WTC11 (cell line): ENCODE data around the gene IL11RA. TPM values are rescaled to one million over a fixed set of nuclear protein-coding genes. Genes with fewer than 3 reads are reported as not detected.
A peak's percentile ranks its signal among the peaks of the same experiment; 100 is the strongest.

Experiments
- ATAC-seq: fragments of 200-7000 bp; cut with Tn5 transposase; 2 replicates; pipeline ENCODE4 v1.10.0; 2021; ENCODE audit warnings: mild to moderate bottlenecking, moderate library complexity
- CTCF ChIA-PET: fragments of 300-600 bp; sonication (Branson Sonifier 250); formaldehyde crosslinking; loops from one replicate; lab custom pipeline; 2021; ENCODE audit warnings: antibody characterized with exemption; lab: Charles Lee
- POLR2A ChIA-PET: fragments of 350-600 bp; sonication (Branson Sonifier 250); formaldehyde crosslinking; loops from one replicate; lab custom pipeline; 2021; ENCODE audit warnings: antibody characterized with exemption; lab: Charles Lee
- DNase-seq: peaks from one replicate; pipeline ENCODE4 v3.0.0; 2021; ENCODE audit warnings: low spot score
- H3K27ac Mint-ChIP-seq: 2 replicates; pipeline ENCODE4 v1.8.0; 2021; ENCODE audit warnings: mixed read lengths
- H3K27me3 Mint-ChIP-seq: 2 replicates; pipeline ENCODE4 v1.8.0; 2021; ENCODE audit warnings: low read depth, mild to moderate bottlenecking, moderate library complexity, mixed read lengths
- H3K36me3 Mint-ChIP-seq: 2 replicates; pipeline ENCODE4 v1.8.0; 2021; ENCODE audit warnings: mixed read lengths
- H3K4me1 Mint-ChIP-seq: 2 replicates; pipeline ENCODE4 v1.8.0; 2022; ENCODE audit warnings: mixed read lengths
- H3K4me3 Mint-ChIP-seq: 2 replicates; pipeline ENCODE4 v1.8.0; 2021; ENCODE audit warnings: mild to moderate bottlenecking, moderate library complexity, mixed read lengths
- H3K9me3 Mint-ChIP-seq: 2 replicates; pipeline ENCODE4 v1.8.0; 2021; ENCODE audit warnings: mixed read lengths
- ARID4B ChIP-seq: sonication (generic); formaldehyde crosslinking; IDR thresholded peaks from 2 replicates; pipeline ENCODE4 v1.8.0; 2023; ENCODE audit warnings: missing genetic modification reagents, mild to moderate bottlenecking, borderline replicate concordance
- ATF3 ChIP-seq: sonication (generic); formaldehyde crosslinking; conservative IDR thresholded peaks from 2 replicates; pipeline ENCODE4 v1.8.1; 2022; ENCODE audit warnings: mild to moderate bottlenecking, missing genetic modification reagents
- EMX1 ChIP-seq: fragments of 250-450 bp; sonication (Bioruptor Pico); IDR thresholded peaks from 2 replicates; pipeline ENCODE4 v1.8.0; 2021; ENCODE audit warnings: mild to moderate bottlenecking
- FOXK1 ChIP-seq: sonication (generic); formaldehyde crosslinking; IDR thresholded peaks from 2 replicates; pipeline ENCODE4 v1.8.0; 2022; ENCODE audit warnings: mild to moderate bottlenecking, moderate library complexity, missing genetic modification reagents
- JAZF1 ChIP-seq: fragments of 250-450 bp; sonication (Bioruptor Pico); IDR thresholded peaks from 2 replicates; pipeline ENCODE4 v1.9.0; 2021; ENCODE audit warnings: moderate library complexity, mild to moderate bottlenecking, inconsistent platforms
- NR2C2 ChIP-seq: sonication (generic); formaldehyde crosslinking; IDR thresholded peaks from 2 replicates; pipeline ENCODE4 v1.8.0; 2022; ENCODE audit warnings: mild to moderate bottlenecking, missing genetic modification reagents
- SP1 ChIP-seq: sonication (generic); formaldehyde crosslinking; conservative IDR thresholded peaks from 2 replicates; pipeline ENCODE4 v1.8.1; 2022; ENCODE audit warnings: missing genetic modification reagents
- ZNF232 ChIP-seq: sonication (generic); formaldehyde crosslinking; IDR thresholded peaks from 2 replicates; pipeline ENCODE4 v1.8.0; 2022; ENCODE audit warnings: mild to moderate bottlenecking, missing genetic modification reagents
- ZNF281 ChIP-seq: sonication (generic); formaldehyde crosslinking; IDR thresholded peaks from 2 replicates; pipeline ENCODE4 v1.8.0; 2023; ENCODE audit warnings: mild to moderate bottlenecking, missing genetic modification reagents
- total RNA-seq: library from RNA; stranded (reverse); gene quantifications from 3 replicates; pipeline ENCODE4 v1.2.3, GENCODE V29; 2021
- TF ChIP-seq, protein P1 (sequence below): sonication (generic); formaldehyde crosslinking; IDR thresholded peaks from 2 replicates; pipeline ENCODE4 v1.8.1; 2022; ENCODE audit warnings: missing genetic modification reagents, borderline replicate concordance
- TF ChIP-seq, protein P2 (sequence below): sonication (generic); formaldehyde crosslinking; IDR thresholded peaks from 2 replicates; pipeline ENCODE4 v1.8.1; 2023; ENCODE audit warnings: mild to moderate bottlenecking, moderate library complexity, missing genetic modification reagents
- TF ChIP-seq, protein P3 (sequence below): fragments of 200-600 bp; IDR thresholded peaks from 2 replicates; pipeline ENCODE4 v1.8.0; 2022; ENCODE audit warnings: antibody characterized with exemption

Gene IL11RA
- total RNA-seq, 1 experiment from 2014 or later, result 8.6 TPM

GRCh38 chr9:34674440-34674839 lies 22.5 kb downstream of the IL11RA start:
- no peak for ATAC-seq
- H3K9me3 Mint-ChIP-seq, result peaks cover 9% of the 10 kb centered on the region
- CTCF ChIA-PET, result interaction anchor here (1.1 to 5.0 kb wide), 6 partner anchors 9 to 40 kb away, joined by 3 to 120 read pairs (median 4); partner anchors contain the start of gene CCL19
- no peak for DNase-seq
- TF ChIP-seq ATF3, result no peak
- TF ChIP-seq, protein P1, sequence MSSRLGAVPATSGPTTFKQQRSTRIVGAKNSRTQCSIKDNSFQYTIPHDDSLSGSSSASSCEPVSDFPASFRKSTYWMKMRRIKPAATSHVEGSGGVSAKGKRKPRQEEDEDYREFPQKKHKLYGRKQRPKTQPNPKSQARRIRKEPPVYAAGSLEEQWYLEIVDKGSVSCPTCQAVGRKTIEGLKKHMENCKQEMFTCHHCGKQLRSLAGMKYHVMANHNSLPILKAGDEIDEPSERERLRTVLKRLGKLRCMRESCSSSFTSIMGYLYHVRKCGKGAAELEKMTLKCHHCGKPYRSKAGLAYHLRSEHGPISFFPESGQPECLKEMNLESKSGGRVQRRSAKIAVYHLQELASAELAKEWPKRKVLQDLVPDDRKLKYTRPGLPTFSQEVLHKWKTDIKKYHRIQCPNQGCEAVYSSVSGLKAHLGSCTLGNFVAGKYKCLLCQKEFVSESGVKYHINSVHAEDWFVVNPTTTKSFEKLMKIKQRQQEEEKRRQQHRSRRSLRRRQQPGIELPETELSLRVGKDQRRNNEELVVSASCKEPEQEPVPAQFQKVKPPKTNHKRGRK (CRISPR knock-in tag), result no peak
- TF ChIP-seq JAZF1 (CRISPR knock-in tag), result no peak
- TF ChIP-seq FOXK1 (CRISPR knock-in tag), result no peak
- TF ChIP-seq EMX1 (CRISPR knock-in tag), result no peak
- no peak for TF ChIP-seq ARID4B (CRISPR knock-in tag)
- no peak for TF ChIP-seq NR2C2 (CRISPR knock-in tag)
- no peak for TF ChIP-seq ZNF232 (CRISPR knock-in tag)
- H3K27me3 Mint-ChIP-seq, result peaks cover 6% of the 10 kb centered on the region
- peaks cover 5% of the 10 kb centered on the region for H3K4me1 Mint-ChIP-seq
- POLR2A ChIA-PET, result interaction anchor here (1.1 kb wide), 1 partner anchor 9 kb away, joined by 3 read pairs; no protein-coding TSS in a partner anchor
- H3K36me3 Mint-ChIP-seq, result peaks cover 9% of the 10 kb centered on the region
- H3K4me3 Mint-ChIP-seq, result no peak overlapping the region
- no peak overlapping the region for H3K27ac Mint-ChIP-seq

GRCh38 chr9:34675048-34675714 lies 23.2 kb downstream of the IL11RA start:
- ChIA-PET POLR2A (interaction anchor here (1.0 to 1.5 kb wide), 3 partner anchors 10 to 97 kb away, joined by 3 read pairs; no protein-coding TSS in a partner anchor), CTCF (interaction anchor here (0.7 to 5.0 kb wide), 12 partner anchors 10 to 373 kb away, joined by 3 to 120 read pairs (median 4); partner anchors contain the start of genes CCL19, CCL27 and GALT)
- peaks cover 4% of the 10 kb centered on the region for H3K36me3 Mint-ChIP-seq
- ATAC-seq (peak; percentile 99), DNase-seq (peak; percentile 92)
- peaks cover 6% of the 10 kb centered on the region; the same call in 1 of the 2 replicates for H3K27me3 Mint-ChIP-seq
- H3K9me3 Mint-ChIP-seq, result peaks cover 5% of the 10 kb centered on the region; the same call in 1 of the 2 replicates
- no peak overlapping the region for H3K27ac Mint-ChIP-seq
- peaks cover 5% of the 10 kb centered on the region for H3K4me1 Mint-ChIP-seq
- no peak overlapping the region for H3K4me3 Mint-ChIP-seq
- TF ChIP-seq, protein P2, sequence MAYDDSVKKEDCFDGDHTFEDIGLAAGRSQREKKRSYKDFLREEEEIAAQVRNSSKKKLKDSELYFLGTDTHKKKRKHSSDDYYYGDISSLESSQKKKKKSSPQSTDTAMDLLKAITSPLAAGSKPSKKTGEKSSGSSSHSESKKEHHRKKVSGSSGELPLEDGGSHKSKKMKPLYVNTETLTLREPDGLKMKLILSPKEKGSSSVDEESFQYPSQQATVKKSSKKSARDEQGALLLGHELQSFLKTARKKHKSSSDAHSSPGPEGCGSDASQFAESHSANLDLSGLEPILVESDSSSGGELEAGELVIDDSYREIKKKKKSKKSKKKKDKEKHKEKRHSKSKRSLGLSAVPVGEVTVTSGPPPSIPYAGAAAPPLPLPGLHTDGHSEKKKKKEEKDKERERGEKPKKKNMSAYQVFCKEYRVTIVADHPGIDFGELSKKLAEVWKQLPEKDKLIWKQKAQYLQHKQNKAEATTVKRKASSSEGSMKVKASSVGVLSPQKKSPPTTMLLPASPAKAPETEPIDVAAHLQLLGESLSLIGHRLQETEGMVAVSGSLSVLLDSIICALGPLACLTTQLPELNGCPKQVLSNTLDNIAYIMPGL (CRISPR knock-in tag), result 0 out of 2 replicates have a peak, but pooled peaks have one; percentile 34
- TF ChIP-seq, protein P3, sequence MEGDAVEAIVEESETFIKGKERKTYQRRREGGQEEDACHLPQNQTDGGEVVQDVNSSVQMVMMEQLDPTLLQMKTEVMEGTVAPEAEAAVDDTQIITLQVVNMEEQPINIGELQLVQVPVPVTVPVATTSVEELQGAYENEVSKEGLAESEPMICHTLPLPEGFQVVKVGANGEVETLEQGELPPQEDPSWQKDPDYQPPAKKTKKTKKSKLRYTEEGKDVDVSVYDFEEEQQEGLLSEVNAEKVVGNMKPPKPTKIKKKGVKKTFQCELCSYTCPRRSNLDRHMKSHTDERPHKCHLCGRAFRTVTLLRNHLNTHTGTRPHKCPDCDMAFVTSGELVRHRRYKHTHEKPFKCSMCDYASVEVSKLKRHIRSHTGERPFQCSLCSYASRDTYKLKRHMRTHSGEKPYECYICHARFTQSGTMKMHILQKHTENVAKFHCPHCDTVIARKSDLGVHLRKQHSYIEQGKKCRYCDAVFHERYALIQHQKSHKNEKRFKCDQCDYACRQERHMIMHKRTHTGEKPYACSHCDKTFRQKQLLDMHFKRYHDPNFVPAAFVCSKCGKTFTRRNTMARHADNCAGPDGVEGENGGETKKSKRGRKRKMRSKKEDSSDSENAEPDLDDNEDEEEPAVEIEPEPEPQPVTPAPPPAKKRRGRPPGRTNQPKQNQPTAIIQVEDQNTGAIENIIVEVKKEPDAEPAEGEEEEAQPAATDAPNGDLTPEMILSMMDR, result peak; percentile 52
- TF ChIP-seq SP1, result peak; percentile 39; the same call in 1 of the 2 replicates
- TF ChIP-seq ZNF281, result no peak
